Trophoblast cell (in vitro differentiated cells and primary cell): ENCODE measurements around the gene MUC5AC.

Experiments used
- DNase-seq, 2 donors: peaks; one replicate each; pipeline ENCODE4 v3.0.0-alpha.2; 2016
- H2AFZ ChIP-seq: 2 replicates; pipeline ENCODE4 v1.6.1; 2013; ENCODE audit warnings: low read length, moderate library complexity, mild to moderate bottlenecking; ENCODE audit not compliant: insufficient read depth, poor library complexity
- H2AK5ac ChIP-seq: 2 replicates; pipeline ENCODE4 v1.6.1; 2013; ENCODE audit warnings: mild to moderate bottlenecking, low read length
- H2BK120ac ChIP-seq: 2 replicates; pipeline ENCODE4 v1.6.1; 2013; ENCODE audit warnings: low read length, mild to moderate bottlenecking, moderate library complexity; ENCODE audit not compliant: insufficient read depth, poor library complexity
- H2BK12ac ChIP-seq: 2 replicates; pipeline ENCODE4 v1.6.1; 2013; ENCODE audit warnings: mild to moderate bottlenecking, low read length, moderate library complexity
- H2BK5ac ChIP-seq: 2 replicates; pipeline ENCODE4 v1.6.1; 2013; ENCODE audit warnings: low read length, low read depth, moderate library complexity, mild to moderate bottlenecking; ENCODE audit not compliant: poor library complexity
- H3K14ac ChIP-seq: 2 replicates; pipeline ENCODE4 v1.6.1; 2013; ENCODE audit warnings: mild to moderate bottlenecking, low read length
- H3K18ac ChIP-seq: 2 replicates; pipeline ENCODE4 v1.6.1; 2013; ENCODE audit warnings: mild to moderate bottlenecking, low read length
- H3K23ac ChIP-seq: 2 replicates; pipeline ENCODE4 v1.6.1; 2013; ENCODE audit warnings: low read length
- H3K27ac ChIP-seq: 2 replicates; pipeline ENCODE4 v1.5.1; 2013; ENCODE audit warnings: low read depth, mild to moderate bottlenecking, inconsistent platforms, low read length, moderate library complexity
- H3K27me3 ChIP-seq: 2 replicates; pipeline ENCODE4 v1.6.1; 2013; ENCODE audit warnings: inconsistent platforms, mild to moderate bottlenecking, low read length, moderate library complexity; ENCODE audit not compliant: insufficient read depth
- H3K36me3 ChIP-seq, 2 experiments: 1 replicate in 1 of 2; 2 replicates in 1 of 2; pipeline ENCODE4 v1.6.1; 2013; ENCODE audit warnings: low read length in 2 of 2, mild to moderate bottlenecking in 2 of 2, moderate library complexity in 1 of 2; ENCODE audit not compliant: insufficient read depth in 2 of 2, control insufficient read depth in 1 of 2
- H3K4ac ChIP-seq: 2 replicates; pipeline ENCODE4 v1.6.1; 2013; ENCODE audit warnings: low read depth, mild to moderate bottlenecking, low read length, moderate library complexity
- H3K4me1 ChIP-seq, 2 experiments: 1 replicate in 1 of 2; 2 replicates in 1 of 2; pipeline ENCODE4 v1.6.1; 2013; ENCODE audit warnings: low read length in 2 of 2, mild to moderate bottlenecking in 2 of 2, moderate library complexity in 1 of 2; ENCODE audit not compliant: insufficient read depth in 2 of 2, control insufficient read depth in 1 of 2
- H3K4me2 ChIP-seq: 2 replicates; pipeline ENCODE4 v1.6.1; 2013; ENCODE audit warnings: inconsistent platforms, mild to moderate bottlenecking, low read length, moderate library complexity
- H3K4me3 ChIP-seq: 2 replicates; pipeline ENCODE4 v1.5.1; 2013; ENCODE audit warnings: mild to moderate bottlenecking, low read depth, low read length, inconsistent platforms
- H3K79me1 ChIP-seq: one replicate; pipeline ENCODE4 v1.6.1; 2013; ENCODE audit warnings: low read length
- H3K79me2 ChIP-seq: 2 replicates; pipeline ENCODE4 v1.6.1; 2013; ENCODE audit warnings: low read length, mild to moderate bottlenecking; ENCODE audit not compliant: control insufficient read depth, insufficient read depth, poor library complexity
- H3K9ac ChIP-seq: 2 replicates; pipeline ENCODE4 v1.6.1; 2013; ENCODE audit warnings: mild to moderate bottlenecking, low read length
- H3K9me3 ChIP-seq: 2 replicates; pipeline ENCODE4 v1.6.1; 2013; ENCODE audit warnings: low read depth, mild to moderate bottlenecking, control low read depth, inconsistent platforms, low read length; ENCODE audit not compliant: insufficient read depth
- H4K12ac ChIP-seq: 2 replicates; pipeline ENCODE4 v1.6.1; 2013; ENCODE audit warnings: low read depth, mild to moderate bottlenecking, low read length, moderate library complexity
- H4K8ac ChIP-seq: 2 replicates; pipeline ENCODE4 v1.6.1; 2013; ENCODE audit warnings: low read depth, mild to moderate bottlenecking, low read length, moderate library complexity
- H4K91ac ChIP-seq: one replicate; pipeline ENCODE4 v1.6.1; 2013; ENCODE audit warnings: low read depth, mild to moderate bottlenecking, low read length, moderate library complexity
- WGBS: extraction: QIAGEN DNeasy Blood & Tissue Kit; methylation state at CpG from one replicate; pipeline ENCODE4 v1.1.7; 2013; ENCODE audit warnings: missing lambda C conversion rate; ENCODE audit not compliant: insufficient read length, insufficient coverage; ENCODE audit errors: extremely low coverage; 5-methylcytosine and 5-hydroxymethylcytosine counted together

The MUC5AC gene

DNA sequence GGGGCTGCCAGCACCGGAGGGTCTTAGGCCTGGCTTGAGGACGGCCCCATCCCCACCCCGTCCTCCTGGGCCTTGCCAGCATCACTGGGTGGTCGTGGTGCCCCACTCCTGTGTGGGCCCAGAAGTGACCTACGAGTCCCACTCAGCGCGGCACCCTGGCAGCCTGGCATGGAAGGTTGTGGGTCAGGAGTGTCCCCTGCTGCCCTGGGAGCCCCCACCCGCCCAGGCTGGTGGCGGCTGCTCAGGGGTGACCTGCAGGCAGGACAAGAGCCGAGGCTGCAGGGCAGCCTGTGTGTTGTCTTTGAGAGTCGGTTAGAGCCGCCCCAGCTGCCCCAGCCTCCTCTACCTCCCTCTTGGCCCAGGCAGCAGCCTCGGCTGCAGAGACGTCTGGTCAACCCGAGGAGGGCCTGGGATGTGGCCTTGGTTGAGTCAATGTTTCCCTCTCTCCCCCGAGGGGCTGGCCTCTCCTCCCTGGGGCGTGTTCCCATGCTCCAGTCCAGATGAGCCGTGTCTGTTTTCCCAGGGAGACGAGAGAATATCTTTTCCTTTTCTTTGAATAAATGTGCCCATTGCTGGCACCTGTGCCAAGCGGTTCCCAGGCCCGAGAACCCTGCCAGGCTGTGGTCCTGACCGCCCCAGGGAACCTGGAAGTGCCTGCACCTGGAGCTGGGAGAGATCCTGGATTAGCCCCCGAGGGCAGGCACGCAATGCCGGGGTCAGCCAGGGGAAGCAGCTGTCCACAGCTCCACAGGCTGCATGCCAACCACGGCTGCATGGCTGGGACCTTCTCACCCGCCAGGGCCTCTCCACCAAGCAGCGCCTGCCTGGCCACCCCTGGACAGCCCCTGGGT is 35.7 kb upstream of the MUC5AC start:
- Histone ChIP-seq H3K79me1 (no peaks in the 10 kb centered on the region), H2BK5ac (no peak overlapping the region), H4K8ac (no peak overlapping the region), H3K18ac (no peak overlapping the region), H3K14ac (no peak overlapping the region), H3K4me2 (no peak overlapping the region), H4K91ac (no peak overlapping the region), H3K27ac (no peak overlapping the region), H2BK12ac (no peak overlapping the region), H4K12ac (no peak overlapping the region), H3K9ac (no peak overlapping the region), H3K23ac (no peak overlapping the region), H2AK5ac (no peak overlapping the region), H3K36me3 (no peaks in the 10 kb centered on the region), H3K9me3 (peaks cover 45% of the 10 kb centered on the region), H3K4ac (no peak overlapping the region), H2BK120ac (no peak overlapping the region), H3K27me3 (no peaks in the 10 kb centered on the region), H2AFZ (no peak overlapping the region), H3K4me1 (no peaks in the 10 kb centered on the region), H3K4me3 (no peak overlapping the region), H3K79me2 (no peaks in the 10 kb centered on the region)
- no peak for DNase-seq
- no CpG with 5 or more reads among the region's 28 CpGs for WGBS

- no peak overlapping the region for H3K14ac ChIP-seq
- no peaks in the 10 kb centered on the region for H3K79me1 ChIP-seq
- H3K23ac ChIP-seq: no peak overlapping the region
- H3K9ac ChIP-seq: no peak overlapping the region
- H3K4me3 ChIP-seq: no peak overlapping the region
- H3K36me3 ChIP-seq: no peaks in the 10 kb centered on the region
- H2BK12ac ChIP-seq: no peak overlapping the region
- H3K4me2 ChIP-seq: no peak overlapping the region
- no peaks in the 10 kb centered on the region for H3K4me1 ChIP-seq
- no peak overlapping the region for H4K12ac ChIP-seq
- H3K4ac ChIP-seq: no peak overlapping the region
- H3K18ac ChIP-seq: no peak overlapping the region
- H4K8ac ChIP-seq: no peak overlapping the region
- no peak overlapping the region for H2BK120ac ChIP-seq
- H3K27ac ChIP-seq: no peak overlapping the region
- no peak overlapping the region for H2AFZ ChIP-seq
- no peak overlapping the region for H4K91ac ChIP-seq
- no peak overlapping the region for H2AK5ac ChIP-seq
- no peak overlapping the region for H2BK5ac ChIP-seq
- no peaks in the 10 kb centered on the region for H3K27me3 ChIP-seq
- WGBS: no CpG with 5 or more reads among the region's 7 CpGs
- no peak for DNase-seq
- H3K79me2 ChIP-seq: no peaks in the 10 kb centered on the region
- H3K9me3 ChIP-seq: peaks cover 49% of the 10 kb centered on the region
These were observed 35.1 kb upstream of the MUC5AC start for GRCh38 chr11:1122664-1123002.

GRCh38 chr11:1123970-1124369 is 33.8 kb upstream of the MUC5AC start:
- Histone ChIP-seq H4K12ac (no peak overlapping the region), H3K4me1 (no peaks in the 10 kb centered on the region), H4K91ac (no peak overlapping the region), H3K27ac (no peak overlapping the region), H3K9ac (no peak overlapping the region), H4K8ac (no peak overlapping the region), H3K79me2 (no peaks in the 10 kb centered on the region), H2AFZ (no peak overlapping the region), H3K14ac (no peak overlapping the region), H3K4ac (no peak overlapping the region), H3K36me3 (no peaks in the 10 kb centered on the region), H3K18ac (no peak overlapping the region), H3K9me3 (peaks cover 58% of the 10 kb centered on the region), H3K4me3 (no peak overlapping the region), H3K79me1 (no peaks in the 10 kb centered on the region), H2AK5ac (no peak overlapping the region), H3K27me3 (no peaks in the 10 kb centered on the region), H3K4me2 (no peak overlapping the region), H2BK5ac (no peak overlapping the region), H3K23ac (no peak overlapping the region), H2BK120ac (no peak overlapping the region), H2BK12ac (no peak overlapping the region)
- no peak for DNase-seq
- WGBS: no CpG with 5 or more reads among the region's 1 CpG

- H3K14ac ChIP-seq: no peak overlapping the region
- no peak overlapping the region for H3K23ac ChIP-seq
- H4K12ac ChIP-seq: no peak overlapping the region
- H3K4me1 ChIP-seq: no peaks in the 10 kb centered on the region
- no peaks in the 10 kb centered on the region for H3K27me3 ChIP-seq
- H3K79me2 ChIP-seq: no peaks in the 10 kb centered on the region
- H3K27ac ChIP-seq: no peak overlapping the region
- H2BK12ac ChIP-seq: no peak overlapping the region
- H2BK5ac ChIP-seq: no peak overlapping the region
- H3K79me1 ChIP-seq: no peaks in the 10 kb centered on the region
- H3K4me3 ChIP-seq: no peak overlapping the region
- no peak overlapping the region for H3K9ac ChIP-seq
- no peak overlapping the region for H3K18ac ChIP-seq
- H3K9me3 ChIP-seq: peaks cover 64% of the 10 kb centered on the region
- no peak overlapping the region for H3K4ac ChIP-seq
- H2BK120ac ChIP-seq: no peak overlapping the region
- H3K4me2 ChIP-seq: no peak overlapping the region
- no peak overlapping the region for H2AK5ac ChIP-seq
- no peaks in the 10 kb centered on the region for H3K36me3 ChIP-seq
- H4K91ac ChIP-seq: no peak overlapping the region
- DNase-seq: no peak
- no peak overlapping the region for H4K8ac ChIP-seq
- no CpG with 5 or more reads among the region's 9 CpGs for WGBS
- H2AFZ ChIP-seq: no peak overlapping the region
These were observed 31.9 kb upstream of the MUC5AC start for GRCh38 chr11:1125803-1126202.
